Measurements from ENCODE around the gene GBF1.

GBF1 gene

GRCh38 chr10:102283488-102283887, 38.2 kb downstream of the GBF1 start:
- Histone ChIP-seq H3K4me3 (ENCODE audit: low read depth in 1 of 2, low read length in 2 of 2) (no peak overlapping the region), H3K79me2 (ENCODE audit: insufficient read depth, low read length) (peaks cover 77% of the 10 kb centered on the region), H2AFZ (ENCODE audit: low read depth, low read length) (no peak overlapping the region), H3K27me3 (ENCODE audit: insufficient read depth, low read length, poor library complexity) (no peaks in the 10 kb centered on the region), H3K27ac (ENCODE audit: low read length) (no peak overlapping the region), H3K9ac (ENCODE audit: low read depth, low read length) (no peak overlapping the region), H4K20me1 (ENCODE audit: insufficient read depth, low read length) (peaks cover 34% of the 10 kb centered on the region), H3K9me3 (ENCODE audit: insufficient read depth, low read length, severe bottlenecking) (no peaks in the 10 kb centered on the region), H3K36me3 (ENCODE audit: insufficient read depth, low read length) (peaks cover 22% of the 10 kb centered on the region; the same call in 1 of the 2 replicates), H3K4me2 (ENCODE audit: insufficient read depth, low read length) (no peak overlapping the region), H3K4me1 (ENCODE audit: insufficient read depth, low read length) (no peaks in the 10 kb centered on the region; the same call in 1 of the 2 replicates)
- TF ChIP-seq EZH2 (IDR thresholded peaks at IDR 0.05; ENCODE audit: borderline replicate concordance, low read depth, low read length, severe bottlenecking) (no peak), CTCF (IDR thresholded peaks at IDR 0.05; ENCODE audit: borderline replicate concordance, extremely low read depth, low read length, poor library complexity, severe bottlenecking) (no peak)
- ATAC-seq (ENCODE audit: insufficient read depth, low read depth) (no peak), DNase-seq (no peak)

GRCh38 chr10:102283890-102284289, 38.6 kb downstream of the GBF1 start:
- no peaks in the 10 kb centered on the region for H3K9me3 ChIP-seq (ENCODE audit: insufficient read depth, low read length, severe bottlenecking)
- TF ChIP-seq CTCF (IDR thresholded peaks at IDR 0.05; ENCODE audit: borderline replicate concordance, extremely low read depth, low read length, poor library complexity, severe bottlenecking) (no peak), EZH2 (IDR thresholded peaks at IDR 0.05; ENCODE audit: borderline replicate concordance, low read depth, low read length, severe bottlenecking) (no peak)
- H3K4me3 ChIP-seq (ENCODE audit: low read depth in 1 of 2, low read length in 2 of 2) = no peak overlapping the region
- H3K36me3 ChIP-seq (ENCODE audit: insufficient read depth, low read length) = peaks cover 22% of the 10 kb centered on the region; the same call in 1 of the 2 replicates
- H3K9ac ChIP-seq (ENCODE audit: low read depth, low read length) = no peak overlapping the region
- no peak overlapping the region for H3K27ac ChIP-seq (ENCODE audit: low read length)
- no peak for ATAC-seq (ENCODE audit: insufficient read depth, low read depth)
- no peak overlapping the region for H2AFZ ChIP-seq (ENCODE audit: low read depth, low read length)
- no peak for DNase-seq
- H3K4me1 ChIP-seq (ENCODE audit: insufficient read depth, low read length) = no peaks in the 10 kb centered on the region; the same call in 1 of the 2 replicates
- H3K4me2 ChIP-seq (ENCODE audit: insufficient read depth, low read length) = no peak overlapping the region
- peaks cover 77% of the 10 kb centered on the region for H3K79me2 ChIP-seq (ENCODE audit: insufficient read depth, low read length)
- peaks cover 31% of the 10 kb centered on the region for H4K20me1 ChIP-seq (ENCODE audit: insufficient read depth, low read length)
- H3K27me3 ChIP-seq (ENCODE audit: insufficient read depth, low read length, poor library complexity) = no peaks in the 10 kb centered on the region

GRCh38 chr10:102284531-102284930, 39.2 kb downstream of the GBF1 start:
- Histone ChIP-seq H3K4me3 (ENCODE audit: low read depth in 1 of 2, low read length in 2 of 2) (no peak overlapping the region), H2AFZ (ENCODE audit: low read depth, low read length) (no peak overlapping the region), H3K36me3 (ENCODE audit: insufficient read depth, low read length) (peaks cover 24% of the 10 kb centered on the region; the same call in 1 of the 2 replicates), H3K9me3 (ENCODE audit: insufficient read depth, low read length, severe bottlenecking) (no peaks in the 10 kb centered on the region), H3K4me1 (ENCODE audit: insufficient read depth, low read length) (no peaks in the 10 kb centered on the region; the same call in 1 of the 2 replicates), H3K4me2 (ENCODE audit: insufficient read depth, low read length) (no peak overlapping the region), H3K79me2 (ENCODE audit: insufficient read depth, low read length) (peaks cover 77% of the 10 kb centered on the region), H3K27ac (ENCODE audit: low read length) (no peak overlapping the region), H3K9ac (ENCODE audit: low read depth, low read length) (no peak overlapping the region), H4K20me1 (ENCODE audit: insufficient read depth, low read length) (peaks cover 32% of the 10 kb centered on the region), H3K27me3 (ENCODE audit: insufficient read depth, low read length, poor library complexity) (no peaks in the 10 kb centered on the region)
- ATAC-seq (ENCODE audit: insufficient read depth, low read depth) (no peak), DNase-seq (no peak)
- TF ChIP-seq CTCF (IDR thresholded peaks at IDR 0.05; ENCODE audit: borderline replicate concordance, extremely low read depth, low read length, poor library complexity, severe bottlenecking) (no peak), EZH2 (IDR thresholded peaks at IDR 0.05; ENCODE audit: borderline replicate concordance, low read depth, low read length, severe bottlenecking) (no peak)
